Activated CD4-positive, alpha-beta T cell treated with anti-CD3 and anti-CD28 coated beads for 36 hours (primary cell): ENCODE data around the gene DLG4. TPM values are rescaled to one million over a fixed set of nuclear protein-coding genes. Genes with fewer than 3 reads are reported as not detected.

Source experiments
- ATAC-seq: fragments of 200-7000 bp; cut with Tn5 transposase; one replicate; pipeline ENCODE4 v1.10.0; 2021; ENCODE audit warnings: mild to moderate bottlenecking, moderate library complexity
- CTCF ChIA-PET: fragments of 350-600 bp; sonication (Branson Sonifier 250); formaldehyde crosslinking; loops from one replicate; lab custom pipeline; 2021; ENCODE audit warnings: antibody characterized with exemption; lab: Charles Lee
- POLR2A ChIA-PET: fragments of 350-600 bp; sonication (Branson Sonifier 250); formaldehyde crosslinking; loops from one replicate; lab custom pipeline; 2021; ENCODE audit warnings: antibody characterized with exemption, inconsistent platforms; lab: Charles Lee
- DNase-seq: peaks from one replicate; pipeline ENCODE4 v3.0.0-alpha.2; 2020
- H3K27ac Mint-ChIP-seq: one replicate; pipeline ENCODE4 v1.8.0; 2021; ENCODE audit warnings: mixed read lengths
- H3K27me3 Mint-ChIP-seq: one replicate; pipeline ENCODE4 v1.8.0; 2021; ENCODE audit warnings: mixed read lengths
- H3K36me3 Mint-ChIP-seq: one replicate; pipeline ENCODE4 v1.8.0; 2021; ENCODE audit warnings: low read depth, mixed read lengths
- H3K4me1 Mint-ChIP-seq: one replicate; pipeline ENCODE4 v1.8.0; 2021; ENCODE audit warnings: mixed read lengths
- H3K4me3 Mint-ChIP-seq: one replicate; pipeline ENCODE4 v1.8.0; 2021; ENCODE audit warnings: mild to moderate bottlenecking, moderate library complexity, mixed read lengths
- H3K9me3 Mint-ChIP-seq: one replicate; pipeline ENCODE4 v1.8.0; 2021; ENCODE audit warnings: low read depth, mixed read lengths
- intact Hi-C, 2 experiments: fragments of 100-400 bp; cut with DNase I in 1 of 2; cut with micrococcal nuclease in 1 of 2; formaldehyde crosslinking; loops; one replicate each; pipeline versions ENCODE4 v1.14.2 to v1.15.1; 2022 to 2024; cut with DNase I, micrococcal nuclease
- total RNA-seq, 2 experiments: library from RNA; stranded (reverse); gene quantifications; one replicate each; pipeline ENCODE4 v1.2.3, GENCODE V29; 2021

Gene DLG4
- total RNA-seq, 2 experiments from 2014 or later = 11.7 to 15.4 TPM

GRCh38 chr17:7232114-7232513 lies 12.5 kb upstream of the DLG4 start:
- Mint-ChIP-seq H3K36me3 (peaks cover 53% of the 10 kb centered on the region), H3K27ac (no peak overlapping the region), H3K9me3 (no peaks in the 10 kb centered on the region), H3K27me3 (no peaks in the 10 kb centered on the region), H3K4me3 (peak overlapping the region; percentile 97), H3K4me1 (peaks cover 51% of the 10 kb centered on the region)
- DNase-seq = no peak
- intact Hi-C loops = no loop called here
- ATAC-seq = no peak
- POLR2A ChIA-PET = no interaction called here
- CTCF ChIA-PET = interaction anchor here (0.6 to 4.0 kb wide), 3 partner anchors 11 to 427 kb away, joined by 3 to 25 read pairs (median 4); partner anchors contain the start of genes ACADVL and DLG4

- Mint-ChIP-seq H3K4me3 (no peak overlapping the region), H3K27me3 (no peaks in the 10 kb centered on the region), H3K4me1 (peaks cover 26% of the 10 kb centered on the region), H3K27ac (no peak overlapping the region), H3K36me3 (peaks cover 34% of the 10 kb centered on the region), H3K9me3 (no peaks in the 10 kb centered on the region)
- intact Hi-C loops = no loop called here
- CTCF ChIA-PET = interaction anchor here (1.5 kb wide), 1 partner anchor 9 kb away, joined by 6 read pairs; no protein-coding TSS in a partner anchor
- DNase-seq = no peak
- POLR2A ChIA-PET = no interaction called here
- ATAC-seq = no peak
Measured at GRCh38 chr17:7229504-7229903, 9.9 kb upstream of the DLG4 start.

- intact Hi-C loops = no loop called here
- ChIA-PET POLR2A (no interaction called here), CTCF (no interaction called here)
- Mint-ChIP-seq H3K4me1 (peaks cover 24% of the 10 kb centered on the region), H3K36me3 (peaks cover 36% of the 10 kb centered on the region), H3K9me3 (no peaks in the 10 kb centered on the region), H3K27me3 (no peaks in the 10 kb centered on the region), H3K27ac (no peak overlapping the region), H3K4me3 (no peak overlapping the region)
- no peak for DNase-seq
- no peak for ATAC-seq
Measured at GRCh38 chr17:7228920-7229319, 9.3 kb upstream of the DLG4 start.

DNA sequence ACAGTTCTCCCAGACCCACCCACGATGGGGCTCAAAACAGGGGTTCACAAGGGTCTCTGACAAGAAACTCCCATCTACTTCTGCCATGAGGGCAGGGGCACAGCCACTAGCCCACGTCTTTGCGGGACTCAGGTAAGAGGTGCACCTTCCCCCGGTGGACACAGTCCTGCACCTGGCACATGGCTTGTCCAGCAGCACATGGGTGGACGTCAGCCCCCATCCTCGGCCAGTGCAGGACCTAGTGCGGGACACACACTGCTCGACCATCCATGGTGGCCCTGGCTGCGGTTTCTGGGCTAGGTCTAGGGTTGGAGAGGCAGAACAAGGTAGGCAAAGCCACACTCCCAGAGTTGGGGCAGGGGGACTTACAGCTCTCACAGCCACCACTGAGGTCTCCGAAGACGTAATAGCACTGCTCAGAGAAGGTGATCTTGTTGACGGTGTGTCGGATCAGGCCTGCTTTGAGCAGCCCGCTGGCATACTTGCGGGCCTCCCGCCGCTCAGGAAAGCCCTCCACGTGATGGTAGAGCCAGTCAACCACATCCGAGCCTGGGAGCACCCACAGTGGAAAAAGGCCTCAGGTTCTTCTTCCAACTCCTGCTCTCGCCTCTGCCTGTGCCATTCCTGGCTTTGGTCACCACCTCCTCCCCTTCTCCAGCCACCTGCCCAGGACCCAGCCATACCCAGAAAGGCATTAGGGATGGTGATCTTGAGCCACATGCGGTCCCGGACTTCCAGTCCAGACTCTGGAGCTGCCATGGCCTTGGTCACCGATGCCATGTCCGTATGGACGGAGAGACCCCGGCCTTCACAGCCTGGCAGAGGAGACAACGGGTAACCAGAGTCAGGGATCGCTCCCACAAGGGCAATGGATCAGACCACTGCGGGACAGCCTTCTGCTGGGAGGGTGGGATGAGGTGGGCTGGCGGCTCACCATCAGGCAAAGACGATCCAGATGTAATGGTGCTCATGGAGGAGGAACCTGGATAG lies 7.4 kb upstream of the DLG4 start:
- ChIA-PET CTCF (no interaction called here), POLR2A (no interaction called here)
- Mint-ChIP-seq H3K27me3 (no peaks in the 10 kb centered on the region), H3K27ac (no peak overlapping the region), H3K36me3 (peaks cover 40% of the 10 kb centered on the region), H3K4me1 (peaks cover 14% of the 10 kb centered on the region), H3K4me3 (no peak overlapping the region), H3K9me3 (no peaks in the 10 kb centered on the region)
- no peak for ATAC-seq
- intact Hi-C loops = no loop called here
- no peak for DNase-seq

- Mint-ChIP-seq H3K36me3 (peaks cover 41% of the 10 kb centered on the region), H3K4me3 (no peak overlapping the region), H3K9me3 (no peaks in the 10 kb centered on the region), H3K27me3 (no peaks in the 10 kb centered on the region), H3K27ac (no peak overlapping the region), H3K4me1 (peaks cover 8% of the 10 kb centered on the region)
- ChIA-PET CTCF (no interaction called here), POLR2A (no interaction called here)
- ATAC-seq (no peak), DNase-seq (no peak)
- intact Hi-C loops = no loop called here
Measured at GRCh38 chr17:7225711-7226331, 6.2 kb upstream of the DLG4 start.

GRCh38 chr17:7224661-7225111 lies 5.0 kb upstream of the DLG4 start:
- peaks cover 14% of the 10 kb centered on the region for H3K4me1 Mint-ChIP-seq
- ChIA-PET POLR2A (no interaction called here), CTCF (interaction anchor here (0.6 kb wide), 1 partner anchor 10 kb away, joined by 3 read pairs; no protein-coding TSS in a partner anchor)
- H3K4me3 Mint-ChIP-seq = no peak overlapping the region
- DNase-seq (no peak), ATAC-seq (no peak)
- peaks cover 42% of the 10 kb centered on the region for H3K36me3 Mint-ChIP-seq
- no peaks in the 10 kb centered on the region for H3K27me3 Mint-ChIP-seq
- intact Hi-C loops = no loop called here
- H3K9me3 Mint-ChIP-seq = no peaks in the 10 kb centered on the region
- no peak overlapping the region for H3K27ac Mint-ChIP-seq

GRCh38 chr17:7224110-7224509 lies 4.5 kb upstream of the DLG4 start:
- ChIA-PET POLR2A (no interaction called here), CTCF (interaction anchor here (0.6 kb wide), 1 partner anchor 10 kb away, joined by 3 read pairs; no protein-coding TSS in a partner anchor)
- Mint-ChIP-seq H3K9me3 (no peaks in the 10 kb centered on the region), H3K27me3 (no peaks in the 10 kb centered on the region), H3K27ac (no peak overlapping the region), H3K4me3 (no peak overlapping the region), H3K4me1 (peaks cover 18% of the 10 kb centered on the region), H3K36me3 (peaks cover 37% of the 10 kb centered on the region)
- DNase-seq = no peak
- intact Hi-C loops = no loop called here
- ATAC-seq = no peak

- H3K27me3 Mint-ChIP-seq = no peaks in the 10 kb centered on the region
- ChIA-PET CTCF (interaction anchor here (0.5 kb wide), 1 partner anchor 28 kb away, joined by 3 read pairs; no protein-coding TSS in a partner anchor), POLR2A (no interaction called here)
- intact Hi-C loops = no loop called here
- ATAC-seq (no peak), DNase-seq (no peak)
- H3K4me1 Mint-ChIP-seq = peaks cover 25% of the 10 kb centered on the region
- H3K36me3 Mint-ChIP-seq = peaks cover 32% of the 10 kb centered on the region
- no peaks in the 10 kb centered on the region for H3K9me3 Mint-ChIP-seq
- H3K27ac Mint-ChIP-seq = no peak overlapping the region
- no peak overlapping the region for H3K4me3 Mint-ChIP-seq
Measured at GRCh38 chr17:7223375-7223774, 3.7 kb upstream of the DLG4 start.

- intact Hi-C loops = no loop called here
- no peak overlapping the region for H3K27ac Mint-ChIP-seq
- H3K36me3 Mint-ChIP-seq = peaks cover 28% of the 10 kb centered on the region
- POLR2A ChIA-PET = no interaction called here
- ATAC-seq (no peak), DNase-seq (no peak)
- H3K4me3 Mint-ChIP-seq = no peak overlapping the region
- CTCF ChIA-PET = interaction anchor here (3.6 kb wide), 1 partner anchor 11 kb away, joined by 25 read pairs; the partner anchor contains the start of gene DVL2
- no peaks in the 10 kb centered on the region for H3K9me3 Mint-ChIP-seq
- no peaks in the 10 kb centered on the region for H3K27me3 Mint-ChIP-seq
- H3K4me1 Mint-ChIP-seq = peaks cover 26% of the 10 kb centered on the region
Measured at GRCh38 chr17:7222972-7223292, 3.3 kb upstream of the DLG4 start.

DNA sequence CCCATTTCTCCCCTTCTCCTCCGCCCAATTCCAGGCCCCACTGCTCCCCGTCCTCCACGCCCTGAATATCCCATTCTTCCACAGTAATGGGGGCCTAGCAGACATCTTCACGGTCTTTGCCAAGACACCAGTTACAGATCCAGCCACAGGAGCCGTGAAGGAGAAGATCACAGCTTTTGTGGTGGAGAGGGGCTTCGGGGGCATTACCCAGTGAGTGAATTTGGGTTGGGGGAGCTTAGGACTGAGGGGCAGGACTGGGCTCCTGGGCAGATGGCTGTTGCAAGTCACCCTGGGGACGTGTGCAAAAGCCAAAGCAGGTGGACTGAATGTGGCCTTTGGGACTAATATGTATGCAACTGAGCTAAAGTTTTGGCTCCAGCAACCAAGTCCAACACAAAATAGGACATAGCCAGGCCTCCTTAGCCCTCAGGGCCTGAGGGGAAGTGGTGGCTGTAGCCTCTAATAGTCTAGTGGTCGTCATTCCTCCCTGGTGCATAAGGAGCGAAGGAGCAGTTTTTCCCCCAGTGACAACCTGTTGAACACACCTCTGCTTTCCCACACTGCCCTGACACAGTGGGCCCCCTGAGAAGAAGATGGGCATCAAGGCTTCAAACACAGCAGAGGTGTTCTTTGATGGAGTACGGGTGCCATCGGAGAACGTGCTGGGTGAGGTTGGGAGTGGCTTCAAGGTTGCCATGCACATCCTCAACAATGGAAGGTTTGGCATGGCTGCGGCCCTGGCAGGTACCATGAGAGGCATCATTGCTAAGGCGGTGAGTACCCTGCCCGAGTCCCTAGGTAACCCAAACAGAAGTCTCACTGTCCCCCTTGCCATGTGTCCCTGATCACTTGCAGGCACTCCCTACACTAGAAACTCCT lies 2.7 kb upstream of the DLG4 start:
- H3K4me1 Mint-ChIP-seq = peaks cover 29% of the 10 kb centered on the region
- no peak overlapping the region for H3K27ac Mint-ChIP-seq
- ChIA-PET CTCF (interaction anchor here (0.6 to 3.6 kb wide), 5 partner anchors 12 to 1688 kb away, joined by 3 to 25 read pairs (median 4); partner anchors contain the start of gene DVL2), POLR2A (interaction anchor here (0.6 kb wide), 1 partner anchor 1761 kb away, joined by 5 read pairs; no protein-coding TSS in a partner anchor)
- intact Hi-C loops = no loop called here
- peaks cover 27% of the 10 kb centered on the region for H3K36me3 Mint-ChIP-seq
- DNase-seq (no peak), ATAC-seq (no peak)
- H3K27me3 Mint-ChIP-seq = no peaks in the 10 kb centered on the region
- no peak overlapping the region for H3K4me3 Mint-ChIP-seq
- no peaks in the 10 kb centered on the region for H3K9me3 Mint-ChIP-seq
